ENCODE measurements around the gene CBLB. TPM values are rescaled to one million over a fixed set of nuclear protein-coding genes. Genes with fewer than 3 reads are reported as not detected.
"Not testable (repeated sequence)": the region's sequence is repeated elsewhere in the genome, so short reads cannot be mapped to it uniquely, and the experiment has no call there.

Gene CBLB
- total RNA-seq, 4 donors from 2014 or later, result 14.8 to 46.4 (median 21.6) TPM

- H3K4me1 ChIP-seq, result peaks cover 24 to 65% of the 10 kb centered on the region in 2 donors
- peak overlapping the region; percentile 56 to 71 (median 60) for H3K27ac ChIP-seq
- no peaks in the 10 kb centered on the region for H3K27me3 ChIP-seq
- no peaks in the 10 kb centered on the region for H3K9me3 ChIP-seq
- in situ Hi-C loops (cut with MboI; ENCODE audit: low sequenced_read_pairs in 4 of 4), result no loop called here
- DNase-seq (no peak), ATAC-seq (peak; percentile 60 to 70)
- intact Hi-C loops (cut with DNase I; ENCODE audit: low total_unique reads), result loop anchor here (10.0 kb wide), 1 partner anchor 521 kb away; no protein-coding TSS in a partner anchor
- TF ChIP-seq CTCF (IDR thresholded peaks at IDR 0.05 in 4 of 5, conservative IDR thresholded peaks at IDR 0.05 in 1 of 5) (no peak), POLR2A (IDR thresholded peaks at IDR 0.05) (no peak)
- no peaks in the 10 kb centered on the region for H3K36me3 ChIP-seq
- H3K4me3 ChIP-seq, result no peak overlapping the region
These were observed 45.5 kb downstream of the CBLB start for GRCh38 chr3:105823149-105823867.

GRCh38 chr3:105822171-105823123 is 46.4 kb downstream of the CBLB start:
- Histone ChIP-seq H3K27me3 (no peaks in the 10 kb centered on the region), H3K27ac (peak overlapping the region; percentile 56 to 71 (median 60)), H3K36me3 (no peaks in the 10 kb centered on the region), H3K9me3 (no peaks in the 10 kb centered on the region), H3K4me1 (peaks cover 24 to 57% of the 10 kb centered on the region in 2 donors), H3K4me3 (no peak overlapping the region)
- ATAC-seq, result no peak
- intact Hi-C loops (cut with DNase I; ENCODE audit: low total_unique reads), result loop anchor here (10.0 kb wide), 1 partner anchor 522 kb away; no protein-coding TSS in a partner anchor
- no peak for DNase-seq
- no peak for TF ChIP-seq POLR2A (IDR thresholded peaks at IDR 0.05)
- TF ChIP-seq CTCF (IDR thresholded peaks at IDR 0.05 in 4 of 5, conservative IDR thresholded peaks at IDR 0.05 in 1 of 5), result no peak
- in situ Hi-C loops (cut with MboI; ENCODE audit: low sequenced_read_pairs in 4 of 4), result no loop called here

GRCh38 chr3:105821433-105821832 is 47.4 kb downstream of the CBLB start:
- ATAC-seq, result no peak

GRCh38 chr3:105816833-105817232 is 52.0 kb downstream of the CBLB start:
- Histone ChIP-seq H3K4me1 (peaks cover 3 to 6% of the 10 kb centered on the region in 2 donors), H3K27me3 (no peaks in the 10 kb centered on the region), H3K4me3 (no peak overlapping the region), H3K27ac (no peak overlapping the region), H3K9me3 (no peaks in the 10 kb centered on the region), H3K36me3 (no peaks in the 10 kb centered on the region)
- no peak for TF ChIP-seq POLR2A (IDR thresholded peaks at IDR 0.05)
- TF ChIP-seq CTCF (IDR thresholded peaks at IDR 0.05 in 4 of 5, conservative IDR thresholded peaks at IDR 0.05 in 1 of 5), result no peak
- no peak for ATAC-seq
- DNase-seq, result no peak
- intact Hi-C loops (cut with DNase I; ENCODE audit: low total_unique reads) (no loop called here), in situ Hi-C loops (cut with MboI; ENCODE audit: low sequenced_read_pairs in 4 of 4) (no loop called here)

More at GRCh38 chr3:105821433-105821832, 47.4 kb downstream of the CBLB start:
- no peak for DNase-seq
- peaks cover 24 to 46% of the 10 kb centered on the region in 2 donors for H3K4me1 ChIP-seq
- intact Hi-C loops (cut with DNase I; ENCODE audit: low total_unique reads), result loop anchor here (10.0 kb wide), 1 partner anchor 523 kb away; no protein-coding TSS in a partner anchor
- H3K36me3 ChIP-seq, result no peaks in the 10 kb centered on the region
- no peak overlapping the region for H3K4me3 ChIP-seq
- no peaks in the 10 kb centered on the region for H3K9me3 ChIP-seq
- in situ Hi-C loops (cut with MboI; ENCODE audit: low sequenced_read_pairs in 4 of 4), result no loop called here
- no peaks in the 10 kb centered on the region for H3K27me3 ChIP-seq
- peak overlapping the region in 2 of 4 donors; percentile 21 to 63 for H3K27ac ChIP-seq
- TF ChIP-seq CTCF (IDR thresholded peaks at IDR 0.05 in 4 of 5, conservative IDR thresholded peaks at IDR 0.05 in 1 of 5), result no peak
- no peak for TF ChIP-seq POLR2A (IDR thresholded peaks at IDR 0.05)

GRCh38 chr3:105815331-105815730 is 53.5 kb downstream of the CBLB start:
- H3K36me3 ChIP-seq; ATAC-seq; H3K4me1 ChIP-seq; H3K4me3 ChIP-seq; DNase-seq; intact Hi-C loops (cut with DNase I; ENCODE audit: low total_unique reads); H3K27ac ChIP-seq; H3K27me3 ChIP-seq; H3K9me3 ChIP-seq; in situ Hi-C loops (cut with MboI; ENCODE audit: low sequenced_read_pairs in 4 of 4): not testable (repeated sequence)

All from gastrocnemius medialis (tissue), 4 donors.